Endometrium (tissue), 2 donors: ENCODE measurements around the gene SNX30.

Experiments
- FAIRE-seq: peaks from 2 replicates; lab custom pipeline; 2012; peaks lifted over from hg19 to GRCh38; lab: Jason Lieb, UNC
- donor health status: control.
- donor health status: control.

SNX30 gene

DNA sequence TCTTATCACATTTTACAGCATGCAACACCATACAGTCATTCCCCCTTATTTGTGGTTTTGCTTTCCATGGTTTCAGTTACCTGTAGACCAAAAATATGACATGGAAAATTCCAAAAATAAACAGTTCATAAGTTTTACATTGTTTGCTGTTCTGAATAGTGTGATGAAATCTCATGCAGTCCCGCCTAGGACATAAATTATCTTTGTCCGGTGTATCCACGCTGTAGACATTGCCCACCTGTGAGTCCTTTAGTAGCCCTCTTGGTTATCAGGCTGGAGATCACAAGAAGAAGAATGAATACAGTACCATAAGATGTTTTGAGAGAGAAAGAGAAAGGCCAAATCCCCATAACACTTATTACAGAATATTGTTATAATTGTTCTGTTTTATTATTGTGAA, 72.1 kb downstream of the SNX30 start:
- FAIRE-seq: no peak

DNA sequence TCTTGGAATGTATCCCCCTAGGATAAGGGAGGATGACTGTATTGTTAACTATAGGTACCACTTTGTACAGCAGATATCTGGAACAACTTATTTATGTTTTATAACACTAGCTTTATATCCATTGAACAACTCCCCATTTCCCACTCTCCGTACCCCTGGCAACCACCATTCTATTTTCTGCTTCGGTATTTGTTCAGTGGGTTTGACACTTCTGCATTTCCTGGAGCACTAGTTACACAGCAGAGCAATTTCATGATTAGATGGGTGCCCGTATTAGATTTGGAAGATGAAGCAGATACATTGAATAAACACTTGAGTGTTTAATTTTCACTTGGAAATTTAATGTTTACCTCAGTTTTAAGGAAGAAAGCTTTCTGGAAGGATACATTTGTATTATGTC, 72.7 kb downstream of the SNX30 start:
- FAIRE-seq: no peak

DNA sequence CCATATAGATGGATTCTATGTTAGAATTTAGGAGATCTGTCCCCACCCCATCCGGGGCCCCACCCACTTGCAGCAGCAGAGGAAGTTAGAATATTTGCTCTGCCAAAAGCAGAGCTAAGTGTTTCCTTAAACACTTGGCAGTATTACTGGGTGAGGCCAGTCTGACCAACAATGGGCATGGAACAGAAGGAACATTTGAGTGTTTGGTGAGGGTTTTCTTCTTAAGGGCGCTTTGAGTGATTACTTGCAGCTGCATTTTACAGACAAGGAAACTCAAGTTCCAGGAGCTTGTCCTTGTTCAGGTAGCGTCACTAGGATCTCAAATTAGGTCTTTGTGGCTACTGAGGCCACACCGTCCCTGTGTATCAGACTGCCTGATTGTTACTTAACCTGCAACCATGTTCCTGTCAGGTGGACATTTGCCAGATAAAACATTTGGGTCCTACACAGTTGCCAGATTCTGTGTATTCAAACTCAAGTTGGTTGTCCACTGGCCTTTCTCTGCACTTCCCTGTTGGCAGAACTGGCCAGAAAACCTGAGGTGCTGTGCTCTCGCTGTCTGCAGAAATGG, 80.8 kb downstream of the SNX30 start:
- no peak for FAIRE-seq

DNA sequence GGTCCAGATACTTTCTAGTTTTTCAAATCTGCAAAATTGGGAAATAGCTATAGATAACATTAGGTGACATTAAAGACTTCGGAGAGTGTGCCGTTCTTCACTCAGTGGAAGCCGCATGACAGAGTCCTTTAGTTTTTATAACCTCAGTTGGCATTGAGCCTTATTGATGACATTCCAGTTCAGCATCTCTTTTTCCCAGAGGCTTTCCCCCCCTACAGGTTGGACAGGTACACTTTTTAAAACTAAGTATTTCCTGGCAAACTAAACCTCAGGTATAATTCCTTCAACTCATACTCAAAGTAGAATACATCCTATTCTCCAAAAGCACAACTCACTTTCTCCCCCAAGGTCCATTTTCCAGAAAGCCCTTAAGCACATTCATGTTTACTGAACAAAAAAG, 81.4 kb downstream of the SNX30 start:
- no peak for FAIRE-seq

DNA sequence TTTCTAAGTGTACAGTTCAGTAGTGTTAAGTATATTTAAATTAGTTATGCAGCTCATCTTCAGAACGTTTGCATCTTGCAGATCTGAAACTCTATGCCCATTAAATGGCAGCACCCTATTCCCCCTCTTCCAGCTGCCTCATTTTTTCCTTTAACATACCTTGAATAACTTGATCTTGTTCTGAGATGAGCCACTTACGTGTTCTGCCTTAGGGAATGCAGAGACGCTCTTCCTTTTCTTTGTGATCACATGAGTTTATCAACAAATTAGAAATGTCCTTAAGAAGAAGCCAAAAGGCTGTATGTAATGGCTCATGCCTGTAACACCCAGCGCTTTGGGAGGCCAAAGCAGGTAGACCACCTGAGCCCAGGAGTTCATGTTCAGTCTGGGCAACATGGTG, 82.5 kb downstream of the SNX30 start:
- FAIRE-seq: no peak

DNA sequence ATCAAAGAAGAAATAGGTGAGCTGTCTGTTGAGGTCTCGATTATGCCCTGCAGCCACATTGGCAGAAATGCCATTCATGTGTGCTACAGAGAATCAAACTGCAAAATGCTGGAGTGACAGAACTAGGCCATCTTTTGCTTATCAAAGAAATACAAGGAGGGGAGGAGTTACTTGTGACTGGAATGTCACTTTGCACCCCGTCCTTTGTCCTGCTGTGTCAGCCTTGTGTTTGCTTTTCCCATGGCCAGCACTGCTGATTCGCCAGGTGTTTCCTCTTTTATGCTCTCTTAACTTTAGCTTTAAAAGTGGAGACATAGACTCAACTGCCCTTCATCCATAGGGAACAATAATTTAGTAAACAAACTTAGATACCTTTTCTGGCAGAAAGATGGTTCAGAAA, 85.8 kb downstream of the SNX30 start:
- no peak for FAIRE-seq

DNA sequence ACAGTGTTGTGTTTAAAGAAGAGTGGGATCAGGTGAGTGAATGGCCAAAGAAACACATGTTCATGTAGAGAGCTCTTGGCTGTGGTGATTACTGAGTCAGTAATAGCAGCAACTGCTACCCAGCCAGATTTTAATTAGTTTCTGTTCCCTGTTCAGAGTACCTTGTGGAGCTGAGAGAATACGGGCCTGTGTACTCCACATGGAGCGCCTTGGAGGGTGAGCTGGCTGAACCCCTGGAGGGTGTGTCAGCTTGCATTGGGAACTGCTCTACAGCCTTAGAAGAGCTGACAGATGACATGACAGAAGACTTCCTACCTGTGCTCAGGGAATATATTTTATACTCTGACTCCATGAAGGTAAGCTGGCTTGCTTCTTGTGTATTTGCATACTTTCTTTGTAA, 87.8 kb downstream of the SNX30 start:
- no peak for FAIRE-seq

DNA sequence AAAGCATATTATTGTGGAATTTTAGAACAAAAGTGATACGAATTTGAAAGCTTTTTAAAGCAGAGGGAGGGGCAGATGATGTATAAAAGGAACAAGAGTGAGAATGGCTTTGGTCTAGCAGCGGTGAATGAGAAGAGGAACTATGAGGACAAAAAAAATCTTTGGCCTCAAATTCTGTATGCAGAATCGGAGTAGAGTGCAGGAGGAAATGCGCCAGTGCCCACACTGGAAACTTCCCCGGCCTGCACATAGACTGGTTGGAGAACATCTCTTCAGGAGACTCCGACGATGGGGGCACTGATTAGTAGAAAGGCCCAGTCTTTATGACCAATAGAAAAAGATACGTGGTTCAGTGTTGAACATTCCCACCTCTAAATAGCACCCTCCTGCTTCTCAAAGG, 88.8 kb downstream of the SNX30 start:
- no peak for FAIRE-seq

DNA sequence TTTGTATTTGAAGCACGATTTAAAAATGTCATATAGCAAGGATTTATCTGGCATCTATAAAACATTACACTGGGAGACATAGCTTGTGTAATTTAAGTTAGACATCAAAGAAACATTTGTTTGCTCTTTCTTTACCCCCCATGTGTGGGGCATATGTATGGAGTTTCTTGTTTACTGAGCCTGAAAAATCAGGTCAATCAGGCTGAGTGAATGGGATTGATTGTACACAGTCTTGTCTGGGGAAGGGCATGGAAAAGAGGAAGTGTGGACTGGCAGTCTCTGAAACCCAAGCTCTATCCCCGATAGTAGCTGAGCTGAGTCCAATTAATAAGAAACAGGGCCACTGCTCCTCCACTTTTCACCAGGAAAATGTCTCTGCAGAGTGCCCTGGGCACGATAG, 90.7 kb downstream of the SNX30 start:
- FAIRE-seq: no peak

DNA sequence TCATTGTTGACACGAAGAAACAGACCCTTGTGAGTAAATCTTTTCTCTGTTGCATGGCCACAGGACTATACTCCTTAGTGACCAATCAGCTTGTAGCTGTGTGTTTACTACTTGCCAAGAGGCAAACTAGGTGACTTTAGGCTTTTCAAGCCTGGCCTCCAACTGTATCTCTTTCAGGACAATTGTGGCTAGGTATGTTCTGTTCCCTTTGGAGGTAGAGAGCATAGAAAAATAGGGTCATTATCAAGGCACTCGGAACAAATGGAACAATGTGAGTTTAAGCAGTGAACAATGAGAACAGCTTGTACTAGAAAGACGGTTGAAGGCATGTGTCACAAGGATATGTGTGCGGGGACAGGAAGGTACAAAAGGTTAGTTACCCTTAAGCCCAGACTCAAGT, 92.0 kb downstream of the SNX30 start:
- no peak for FAIRE-seq

DNA sequence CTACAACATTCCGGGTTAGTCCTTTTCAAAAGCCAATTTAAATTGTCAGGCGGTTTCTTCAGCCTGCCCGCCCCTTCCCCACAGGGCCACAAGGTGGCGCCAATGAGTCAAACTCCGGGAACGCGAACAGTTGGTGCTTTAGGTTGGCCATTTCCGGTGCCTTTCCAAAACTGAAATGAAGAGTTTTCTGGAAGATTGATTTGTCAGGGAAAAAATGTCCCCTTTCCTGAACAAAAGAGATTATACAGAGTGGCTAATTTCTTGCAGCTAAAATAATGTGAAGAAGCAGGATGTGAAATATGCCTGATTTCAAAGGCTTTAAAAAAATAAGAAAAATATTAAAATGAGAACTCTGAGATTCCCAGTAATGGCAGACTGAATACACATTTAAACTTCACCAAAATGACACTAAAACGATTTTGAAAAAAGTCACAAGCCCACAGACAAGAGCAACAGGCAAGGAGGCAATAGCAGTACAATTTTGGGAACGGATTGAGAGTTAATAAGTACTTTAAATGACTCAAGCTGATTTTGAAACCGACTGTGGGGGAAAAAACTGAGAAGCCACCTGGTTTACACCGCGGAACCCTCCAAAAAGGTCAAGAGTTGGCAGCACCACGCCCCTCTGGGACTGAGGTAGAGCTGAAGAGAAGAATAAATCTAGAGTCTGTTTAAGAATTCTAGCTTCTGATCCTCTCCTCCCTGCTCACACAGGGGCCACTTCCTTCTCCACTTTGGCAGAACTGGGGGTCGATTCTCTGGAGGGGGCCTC, 94.4 kb downstream of the SNX30 start:
- no peak for FAIRE-seq

DNA sequence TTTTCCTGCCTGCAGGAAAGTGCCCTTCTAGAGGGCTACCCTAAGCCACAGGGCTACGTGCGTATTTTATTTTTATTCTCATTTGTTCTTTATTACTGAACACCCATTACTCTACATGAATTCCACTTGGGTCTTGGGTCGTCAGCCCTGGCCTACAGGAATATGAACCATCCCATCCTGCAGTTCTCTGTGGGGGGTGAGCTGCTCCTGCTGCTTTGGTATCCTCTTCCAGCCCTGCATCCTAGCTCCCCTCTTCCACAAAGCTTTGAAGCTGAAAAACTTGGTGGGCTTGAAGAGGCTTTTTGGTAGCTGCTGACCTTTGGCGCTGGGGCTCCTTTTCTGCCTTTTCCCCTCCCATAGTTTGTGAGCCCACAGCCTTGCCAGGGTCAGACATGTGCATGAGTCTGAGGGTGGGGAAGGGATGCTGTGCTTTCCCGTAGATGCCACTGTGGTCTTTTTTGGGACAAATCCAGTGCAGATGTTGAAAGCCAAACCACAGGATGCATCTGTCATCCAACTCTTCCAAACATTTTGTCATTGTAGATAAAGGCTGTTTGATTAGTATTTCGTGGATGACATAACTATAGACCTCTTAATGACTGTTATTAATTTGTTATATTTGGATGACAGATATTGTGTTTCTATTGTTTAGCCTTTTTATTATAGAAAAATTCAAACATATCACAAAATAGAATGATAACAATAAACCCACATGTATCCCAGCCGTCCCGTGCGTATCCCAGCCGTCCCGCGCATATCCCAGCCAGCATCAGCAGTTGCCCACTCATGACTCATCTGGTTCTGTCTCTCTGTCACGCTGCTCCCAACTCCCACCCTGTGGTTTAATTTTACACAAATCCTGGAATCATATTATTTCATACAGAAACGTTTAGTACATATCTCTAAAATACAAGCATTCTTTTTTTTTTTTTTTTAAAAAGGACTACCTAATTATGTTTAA, 96.2 kb downstream of the SNX30 start:
- no peak for FAIRE-seq

DNA sequence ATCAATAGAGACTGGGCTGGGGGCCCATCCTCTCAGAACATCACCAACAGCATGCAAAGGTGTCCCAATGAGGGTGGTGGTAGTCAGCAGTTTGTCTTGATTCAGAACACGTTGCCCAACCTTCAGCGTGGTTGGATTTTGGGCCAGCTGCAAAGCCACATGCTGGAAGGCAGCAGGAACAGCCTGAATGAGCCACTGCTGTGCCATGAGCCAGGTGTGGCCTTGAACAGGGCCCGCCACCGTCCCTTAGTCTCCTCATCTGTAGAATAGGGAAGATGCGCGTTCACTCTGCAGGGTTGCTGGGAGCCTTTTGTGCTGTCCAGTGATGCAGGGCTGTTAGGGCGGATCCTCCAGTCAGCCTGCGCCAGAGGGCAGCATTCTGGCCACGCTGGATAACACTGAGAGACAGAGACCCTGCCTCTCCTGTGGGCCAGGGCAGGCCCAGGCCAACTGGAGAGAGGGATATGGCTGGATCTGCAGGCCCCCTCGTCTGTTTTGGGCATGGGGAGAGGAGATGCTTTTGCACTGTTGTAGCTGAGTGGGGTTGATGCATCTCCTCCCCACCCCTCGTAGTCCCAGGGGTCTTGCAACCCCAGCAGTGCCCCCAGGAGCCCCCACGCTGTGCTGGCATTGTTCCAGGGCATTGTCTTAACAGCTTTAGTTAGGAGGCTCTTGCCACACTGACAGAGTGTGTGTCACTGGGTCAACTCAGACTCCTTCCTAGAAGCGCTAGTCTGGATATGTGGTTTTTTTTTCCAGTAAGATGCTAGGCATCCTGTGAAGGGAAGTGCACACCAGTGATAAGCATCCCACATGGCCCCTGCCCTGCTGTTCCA, 98.0 kb downstream of the SNX30 start:
- no peak for FAIRE-seq

DNA sequence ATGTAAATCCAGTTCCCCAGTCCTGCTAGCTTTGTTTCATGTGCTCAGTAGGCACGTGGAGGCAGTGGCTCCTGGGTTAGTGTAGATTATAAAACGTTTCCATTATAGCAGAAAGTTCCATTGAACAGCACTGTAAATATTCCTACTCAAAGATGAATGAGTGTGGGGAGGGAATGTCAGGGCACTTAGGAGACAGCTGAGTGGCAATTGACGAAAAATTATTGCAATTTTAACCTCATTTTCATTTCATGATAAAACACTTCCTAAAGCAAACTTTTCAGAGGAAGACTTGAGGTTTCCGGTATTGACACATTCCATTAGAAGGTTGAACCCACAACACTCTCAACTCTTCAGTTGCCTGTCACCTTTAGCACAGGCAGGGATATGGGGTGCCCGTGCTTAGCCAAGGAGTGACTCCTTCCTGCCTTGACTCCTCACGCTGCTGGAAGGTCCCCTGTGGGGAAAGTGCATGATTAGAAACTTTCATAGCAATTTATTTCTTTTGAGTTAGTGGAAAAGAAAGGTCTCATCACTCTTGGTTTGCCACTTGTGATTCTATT, 98.9 kb downstream of the SNX30 start:
- no peak for FAIRE-seq

DNA sequence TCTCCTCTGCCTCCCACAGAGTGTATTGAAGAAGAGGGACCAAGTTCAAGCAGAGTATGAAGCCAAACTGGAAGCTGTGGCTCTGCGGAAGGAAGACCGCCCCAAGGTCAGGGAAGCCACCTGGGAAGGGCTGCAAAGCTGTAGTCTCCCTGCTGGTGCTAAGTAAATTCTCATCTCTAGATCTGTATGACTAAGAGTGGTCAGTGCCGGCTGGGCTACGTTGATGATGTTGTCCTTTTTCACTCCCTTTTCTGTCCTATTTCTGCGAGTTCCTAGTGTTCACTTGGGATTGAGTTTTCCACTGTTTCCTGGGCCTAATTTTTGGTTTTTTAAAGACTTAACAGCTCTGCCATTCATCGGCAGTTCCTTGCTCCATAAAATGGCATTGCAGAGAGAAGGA, 100.3 kb downstream of the SNX30 start:
- FAIRE-seq: no peak

DNA sequence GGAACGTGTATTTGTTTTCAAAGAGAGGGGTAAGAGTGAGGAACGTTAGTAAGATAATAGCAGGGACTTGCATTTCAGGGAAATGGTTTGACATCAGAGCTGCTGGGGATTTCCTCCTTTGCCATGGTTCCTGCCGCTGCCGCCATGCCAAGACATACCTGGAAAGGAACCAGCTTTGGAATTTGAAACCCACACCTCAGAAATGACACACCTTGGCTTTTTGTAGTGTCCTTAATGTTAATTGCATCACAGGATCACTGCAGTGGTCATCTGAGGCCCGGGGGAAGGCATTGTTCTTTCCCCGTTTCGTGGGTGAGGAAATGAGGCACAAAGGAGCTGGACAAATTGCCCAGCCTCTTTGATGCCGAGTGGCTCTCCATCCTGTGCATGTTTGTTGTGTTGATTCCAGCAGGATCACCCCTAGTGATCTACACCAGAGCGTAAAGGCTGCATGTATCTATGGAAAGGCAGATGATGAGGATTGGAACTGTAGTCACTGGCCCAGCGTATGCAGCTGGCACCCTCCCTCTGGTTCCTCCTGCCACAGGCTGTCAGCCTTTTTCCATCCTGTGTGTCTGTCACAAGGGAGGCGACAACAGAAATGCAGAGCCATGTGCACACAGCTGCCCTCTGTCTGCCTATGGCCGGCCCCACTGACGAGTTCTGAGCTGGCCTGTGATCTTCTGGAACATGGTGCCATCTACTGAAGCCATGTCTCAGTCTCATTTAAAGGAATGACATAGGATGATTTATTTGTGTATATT, 102.4 kb downstream of the SNX30 start:
- no peak for FAIRE-seq

DNA sequence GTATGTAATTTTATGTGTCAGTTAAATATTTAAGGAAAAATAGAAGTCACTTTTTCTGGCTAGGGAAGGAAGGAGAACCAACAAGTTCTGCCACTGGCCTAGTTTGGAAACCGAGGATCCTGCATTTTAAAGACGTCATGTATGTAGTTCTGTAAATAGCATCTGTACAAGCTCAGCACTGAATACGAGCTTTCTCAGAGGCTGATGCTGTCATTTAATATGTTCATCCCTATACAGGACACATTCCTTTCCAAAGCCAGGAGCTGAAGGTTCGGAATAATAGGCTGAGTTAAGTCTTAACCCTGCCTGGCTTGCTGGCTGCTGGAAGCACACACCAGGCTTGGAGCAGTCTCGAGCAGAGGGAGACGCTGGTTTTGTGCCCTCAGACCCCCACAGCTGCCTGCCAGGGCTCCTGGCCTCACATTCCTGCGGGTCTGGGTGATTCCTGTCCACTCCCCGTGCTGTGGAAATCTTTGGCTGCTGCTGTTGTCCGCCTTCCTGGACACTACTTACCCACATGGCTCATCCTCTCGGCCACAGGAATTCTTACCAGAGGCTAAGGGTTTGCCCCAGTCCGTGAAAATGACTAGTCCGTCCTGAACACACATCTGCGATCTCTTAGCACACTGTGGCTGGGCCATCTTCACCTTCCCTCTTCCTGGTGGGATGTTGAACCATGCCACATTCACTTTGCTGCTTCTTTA, 103.5 kb downstream of the SNX30 start:
- FAIRE-seq: no peak

DNA sequence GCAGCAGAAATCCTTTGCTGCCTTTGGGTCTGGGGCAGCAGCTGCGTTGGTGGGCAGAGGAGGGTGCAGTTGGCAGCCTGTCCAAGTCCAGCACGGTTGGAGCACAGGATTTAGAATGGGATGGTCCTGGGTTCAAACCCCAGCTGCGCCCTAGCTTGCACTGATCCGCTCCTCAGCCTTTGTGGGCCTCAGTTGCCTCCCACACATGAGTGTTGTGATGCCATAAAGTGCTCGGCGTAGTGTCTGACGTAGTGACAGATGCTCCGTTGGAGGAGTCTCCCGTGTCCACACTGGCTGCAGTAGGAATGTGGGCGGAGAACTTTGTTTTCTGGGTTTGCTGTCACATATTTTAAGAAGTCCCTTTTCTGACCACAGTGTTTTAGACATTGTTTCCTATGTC, 104.1 kb downstream of the SNX30 start:
- FAIRE-seq: no peak

DNA sequence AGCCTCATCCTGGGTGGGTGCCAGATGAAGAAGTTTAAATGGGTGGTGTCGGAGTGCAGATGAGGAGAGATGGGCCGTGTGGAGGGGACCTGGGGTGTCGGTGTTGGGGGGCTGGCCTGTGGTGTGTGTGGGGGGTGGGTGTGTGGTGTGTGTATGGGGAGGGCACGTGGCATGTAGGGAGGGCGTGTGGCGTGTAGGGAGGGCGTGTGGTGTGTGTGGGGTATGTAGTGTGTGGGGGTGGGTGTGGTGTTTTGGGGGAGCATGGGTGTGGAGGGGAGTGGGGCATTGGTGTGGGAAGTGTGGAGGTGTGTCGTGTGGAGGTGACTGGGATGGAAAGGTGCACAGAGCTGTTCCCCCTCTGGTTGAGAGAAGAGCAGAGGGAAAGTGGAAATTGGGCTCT, 105.6 kb downstream of the SNX30 start:
- no peak for FAIRE-seq

DNA sequence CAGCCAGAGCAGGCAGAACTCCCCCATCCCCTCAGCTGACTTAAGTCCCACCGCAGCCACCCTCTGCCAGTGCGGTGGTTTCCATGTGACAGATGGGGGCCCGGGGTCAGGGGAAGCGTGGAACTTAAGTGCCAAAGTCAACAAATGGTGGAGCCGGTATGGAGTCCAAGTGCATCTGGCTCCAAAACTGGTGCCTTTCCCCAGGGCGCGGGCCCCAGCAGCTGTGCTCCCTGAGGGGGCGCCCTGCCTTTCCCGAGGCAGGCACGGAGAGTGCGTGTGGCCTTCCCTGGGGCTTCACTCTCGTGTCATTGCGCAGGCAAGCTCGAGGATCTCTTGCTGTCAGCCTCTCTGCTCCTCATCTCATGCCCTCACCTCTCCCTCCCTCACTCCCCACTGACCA, 106.3 kb downstream of the SNX30 start:
- FAIRE-seq: no peak
